ENCODE results near the gene RIC3.

The RIC3 gene, protein sequence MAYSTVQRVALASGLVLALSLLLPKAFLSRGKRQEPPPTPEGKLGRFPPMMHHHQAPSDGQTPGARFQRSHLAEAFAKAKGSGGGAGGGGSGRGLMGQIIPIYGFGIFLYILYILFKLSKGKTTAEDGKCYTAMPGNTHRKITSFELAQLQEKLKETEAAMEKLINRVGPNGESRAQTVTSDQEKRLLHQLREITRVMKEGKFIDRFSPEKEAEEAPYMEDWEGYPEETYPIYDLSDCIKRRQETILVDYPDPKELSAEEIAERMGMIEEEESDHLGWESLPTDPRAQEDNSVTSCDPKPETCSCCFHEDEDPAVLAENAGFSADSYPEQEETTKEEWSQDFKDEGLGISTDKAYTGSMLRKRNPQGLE

DNA sequence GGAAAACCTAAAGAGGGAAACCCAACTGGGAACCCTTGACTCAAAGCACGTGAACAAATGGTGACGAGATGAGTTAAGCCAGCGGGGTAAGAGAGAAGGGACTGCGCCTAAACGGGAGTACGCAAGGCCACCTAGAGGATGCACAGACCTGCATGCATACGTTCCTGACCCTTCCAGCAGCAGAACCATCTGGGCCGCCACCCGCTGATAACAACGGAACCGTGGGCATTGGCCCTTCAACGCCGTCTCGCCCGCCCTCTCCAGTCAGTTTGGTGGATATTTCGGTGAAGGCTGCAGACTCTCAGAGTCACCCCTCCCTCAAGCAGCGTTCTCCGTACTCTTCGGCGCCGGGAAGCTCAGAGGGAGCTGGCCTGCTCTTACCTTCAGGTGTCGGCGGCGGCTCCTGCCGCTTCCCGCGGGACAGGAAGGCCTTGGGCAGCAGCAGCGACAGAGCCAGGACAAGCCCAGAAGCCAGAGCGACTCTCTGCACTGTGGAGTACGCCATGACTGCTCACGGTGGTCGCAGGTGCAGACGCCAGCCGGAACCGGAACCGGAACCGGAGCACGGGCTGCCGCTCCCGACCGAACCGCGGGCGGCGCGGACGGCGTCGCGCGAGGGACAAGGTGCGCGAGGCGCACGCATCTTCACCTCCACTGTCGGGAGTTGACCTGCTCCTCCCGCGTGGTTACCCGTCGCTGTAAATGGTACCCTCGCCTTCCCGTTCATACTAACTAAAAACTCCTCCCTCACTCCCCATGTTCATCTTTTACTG lies at the start of gene RIC3:
RIC3 (minus strand) TSS at position 541 of the 773 bp plus-strand sequence; CDS start at position 505, 36 bp downstream.
- DNase-seq, result no peak

DNA sequence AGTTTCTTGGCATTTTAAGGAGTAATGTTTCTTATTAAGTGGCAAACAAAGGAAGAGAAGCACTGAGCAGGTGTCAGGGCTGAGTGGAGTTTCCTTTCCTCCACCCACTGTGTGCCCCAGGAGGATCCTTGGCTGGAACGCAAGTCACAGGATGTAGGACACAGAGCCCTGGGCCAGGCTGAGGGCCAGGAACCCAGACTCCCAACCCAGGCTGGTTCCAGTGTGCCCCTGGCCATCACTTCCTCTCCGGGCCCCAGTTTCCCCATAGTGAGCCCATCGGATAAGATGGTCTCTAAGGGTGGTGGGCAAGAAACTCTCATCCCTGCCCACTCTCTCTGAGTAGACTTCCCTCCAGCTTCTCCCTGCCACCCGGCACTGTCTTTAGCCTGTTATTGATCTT lies 49.6 kb upstream of the RIC3 start:
- DNase-seq, result no peak

DNA sequence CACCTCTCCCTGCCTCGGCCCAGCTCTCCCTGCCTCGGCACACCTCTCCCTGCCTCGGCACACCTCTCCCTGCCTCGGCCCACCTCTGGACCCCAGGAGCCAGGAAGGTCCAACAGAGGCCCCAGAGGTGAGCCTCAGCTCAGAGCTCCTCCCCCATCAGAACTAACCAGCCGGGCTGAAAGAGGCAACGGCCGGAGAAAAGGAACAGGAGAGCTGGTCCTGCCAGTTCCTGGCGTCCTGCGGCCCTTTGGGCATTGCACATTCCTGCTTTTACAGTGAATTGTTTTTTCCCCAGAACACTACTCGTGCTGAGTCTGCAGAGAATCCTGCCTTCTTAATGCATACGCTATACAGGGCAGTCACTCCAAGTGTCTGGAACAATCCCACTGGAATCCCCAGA lies 49.1 kb upstream of the RIC3 start:
- DNase-seq, result no peak

GRCh38 chr11:8217136-8217535 lies 48.3 kb upstream of the RIC3 start:
- no peak for DNase-seq

GRCh38 chr11:8213376-8213775 lies 44.6 kb upstream of the RIC3 start:
- DNase-seq, result no peak

DNA sequence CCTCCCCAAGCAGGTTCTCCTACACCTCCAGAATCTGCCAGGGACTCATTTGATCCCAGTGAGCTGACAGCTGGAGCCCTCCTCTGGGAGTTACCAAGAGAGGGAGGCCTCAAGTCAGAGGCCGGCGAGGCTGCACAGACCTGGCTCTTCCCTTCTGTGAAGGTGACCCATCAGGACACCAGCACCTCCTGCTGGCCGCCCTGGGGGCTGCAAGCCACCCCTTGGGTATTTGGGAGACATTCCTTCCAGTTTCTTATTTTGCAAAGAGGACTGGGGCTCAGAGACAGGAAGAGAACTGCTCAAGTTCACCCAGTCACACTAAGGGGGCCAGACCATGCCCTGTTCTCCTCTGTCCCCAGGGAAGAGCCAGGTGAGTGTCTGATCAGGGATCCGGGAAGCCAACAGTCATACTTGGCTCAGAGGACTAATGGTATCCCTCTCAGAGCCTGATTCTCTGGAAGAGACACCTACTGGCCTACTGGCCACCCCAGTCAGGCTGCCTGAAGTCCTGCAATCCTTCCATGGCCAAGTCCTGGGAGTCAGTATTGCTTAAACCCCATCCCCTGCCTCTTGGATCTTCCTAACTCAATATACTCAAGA lies 40.5 kb upstream of the RIC3 start:
- DNase-seq, result no peak

DNA sequence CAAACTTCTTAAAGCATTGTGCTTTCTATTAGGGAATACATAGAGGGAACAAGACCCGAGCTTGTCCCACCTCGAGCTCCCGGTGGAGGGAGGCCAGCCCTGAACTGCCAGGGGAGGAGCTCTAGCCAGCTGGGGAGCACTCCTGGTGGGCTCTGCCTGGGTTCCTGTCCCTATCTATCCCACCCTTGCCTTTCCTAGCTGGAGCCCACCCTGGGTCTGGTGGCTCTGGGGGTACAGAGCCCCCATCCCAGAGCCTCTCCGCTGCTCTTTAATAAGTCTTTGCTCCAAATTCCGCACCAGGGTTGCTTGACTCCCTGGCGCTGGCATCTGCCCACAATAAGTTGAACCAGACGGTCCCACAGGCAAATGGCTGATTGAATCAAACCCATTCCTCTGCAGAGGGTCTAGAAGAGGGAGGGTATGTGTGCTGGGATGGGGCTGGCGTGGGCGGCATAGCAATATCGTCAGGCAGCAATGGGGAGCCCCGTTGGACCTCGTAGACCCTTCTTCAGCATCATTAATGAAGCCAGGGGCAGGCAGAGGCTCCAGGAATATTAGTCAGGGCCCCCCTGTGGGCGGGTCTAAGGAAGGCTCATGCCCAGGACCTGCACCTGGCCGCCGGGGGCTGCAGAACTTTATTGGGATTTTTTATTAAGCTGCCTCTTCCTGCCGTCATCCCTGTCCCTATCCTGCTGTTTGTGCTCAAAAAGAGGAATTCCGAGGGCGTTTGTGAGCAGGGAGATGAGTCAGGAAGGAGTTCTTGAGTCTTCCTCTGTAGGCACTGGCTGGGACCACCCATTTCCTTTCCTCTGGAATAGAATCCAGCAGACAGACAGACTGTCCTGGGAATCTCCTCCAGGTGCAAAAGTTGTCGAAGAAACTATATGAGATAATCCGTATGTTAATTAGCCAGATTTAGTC lies 38.5 kb upstream of the RIC3 start:
- no peak for DNase-seq

- DNase-seq, result no peak
Observed at GRCh38 chr11:8206251-8207079, 37.6 kb upstream of the RIC3 start.

DNA sequence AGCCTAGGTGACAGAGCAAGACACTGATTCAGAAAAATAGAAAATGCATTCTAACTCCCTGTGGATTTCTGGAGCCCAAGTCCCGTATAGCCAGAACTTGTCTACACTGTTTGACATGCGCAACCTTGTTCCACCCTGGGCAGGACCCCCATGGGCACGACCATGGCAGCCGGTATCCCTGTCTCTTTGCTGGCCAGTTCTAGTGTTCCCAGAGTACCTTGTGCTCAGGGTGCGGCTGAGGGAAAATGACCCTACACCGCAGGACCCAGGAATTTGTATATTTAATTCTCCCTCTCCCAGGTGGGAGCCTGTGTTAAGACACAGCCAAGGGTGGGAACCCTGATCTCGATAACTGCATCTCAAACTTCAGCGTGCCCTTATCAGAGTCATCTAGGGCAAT lies 36.7 kb upstream of the RIC3 start:
- DNase-seq, result no peak

DNA sequence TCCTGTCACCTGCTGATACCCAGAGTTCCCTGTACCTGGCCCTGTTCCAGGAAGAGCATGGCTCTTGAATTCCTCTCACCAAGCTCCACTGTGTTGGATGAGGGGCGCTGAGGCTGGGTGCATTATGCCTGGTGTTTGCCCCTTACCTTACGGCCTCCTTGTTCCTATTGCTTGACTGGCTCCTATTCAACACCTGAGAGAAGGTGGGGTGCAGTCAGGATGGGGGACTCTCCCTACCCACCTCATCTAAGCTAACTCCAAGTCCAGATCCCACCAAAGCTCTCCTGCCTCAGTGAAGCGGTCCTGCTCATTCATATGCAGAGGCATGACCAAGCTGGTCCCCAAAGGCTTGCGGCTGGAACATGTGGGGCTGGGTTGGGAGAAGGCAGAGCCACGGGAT lies 35.8 kb upstream of the RIC3 start:
- DNase-seq, result no peak

- DNase-seq, result no peak
Observed at GRCh38 chr11:8204025-8204424, 35.2 kb upstream of the RIC3 start.

- no peak for DNase-seq
Observed at GRCh38 chr11:8203414-8203715, 34.5 kb upstream of the RIC3 start.

DNA sequence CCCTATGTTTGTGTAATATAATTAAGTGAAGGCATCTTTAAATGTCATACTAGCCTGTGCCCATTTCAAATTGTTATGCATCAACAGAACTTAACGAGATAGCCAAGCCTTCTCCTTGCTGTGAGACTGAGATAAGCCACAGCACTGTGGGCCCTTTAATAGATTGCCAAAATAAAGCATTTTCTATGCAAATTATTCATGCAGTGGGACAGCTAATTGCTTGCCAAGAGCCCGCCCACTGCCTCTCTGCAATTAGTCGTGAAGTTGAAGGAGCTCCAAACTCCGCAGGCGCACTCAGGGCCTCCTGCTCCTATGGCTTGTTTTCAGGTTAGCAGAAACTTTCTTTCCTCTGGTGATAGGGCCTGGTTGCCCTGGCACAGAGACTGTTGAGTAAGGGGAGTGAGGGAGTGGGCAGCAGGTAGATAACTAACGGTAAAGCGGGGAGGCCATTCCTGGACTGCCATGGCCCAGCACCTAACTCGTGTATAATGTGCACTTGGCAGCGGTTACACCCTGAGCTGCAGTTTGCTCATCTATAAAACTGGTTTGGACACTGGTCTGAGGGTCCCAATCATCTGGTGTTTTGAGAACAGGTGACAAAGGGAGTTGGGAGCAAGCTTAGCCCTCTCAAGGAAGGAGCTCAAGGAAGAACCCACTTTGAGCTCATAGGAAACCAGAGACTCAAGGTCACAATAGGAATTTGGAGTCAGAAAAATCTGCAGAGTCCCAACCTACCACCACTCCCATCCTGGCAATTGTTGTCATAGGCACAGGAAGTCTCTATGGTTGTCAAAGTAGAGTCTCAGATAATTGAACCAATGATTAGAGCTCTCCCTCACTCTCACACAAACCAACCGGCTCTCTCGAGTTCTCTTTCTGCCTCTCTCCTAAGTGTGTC lies 33.9 kb upstream of the RIC3 start:
- DNase-seq, result no peak

DNA sequence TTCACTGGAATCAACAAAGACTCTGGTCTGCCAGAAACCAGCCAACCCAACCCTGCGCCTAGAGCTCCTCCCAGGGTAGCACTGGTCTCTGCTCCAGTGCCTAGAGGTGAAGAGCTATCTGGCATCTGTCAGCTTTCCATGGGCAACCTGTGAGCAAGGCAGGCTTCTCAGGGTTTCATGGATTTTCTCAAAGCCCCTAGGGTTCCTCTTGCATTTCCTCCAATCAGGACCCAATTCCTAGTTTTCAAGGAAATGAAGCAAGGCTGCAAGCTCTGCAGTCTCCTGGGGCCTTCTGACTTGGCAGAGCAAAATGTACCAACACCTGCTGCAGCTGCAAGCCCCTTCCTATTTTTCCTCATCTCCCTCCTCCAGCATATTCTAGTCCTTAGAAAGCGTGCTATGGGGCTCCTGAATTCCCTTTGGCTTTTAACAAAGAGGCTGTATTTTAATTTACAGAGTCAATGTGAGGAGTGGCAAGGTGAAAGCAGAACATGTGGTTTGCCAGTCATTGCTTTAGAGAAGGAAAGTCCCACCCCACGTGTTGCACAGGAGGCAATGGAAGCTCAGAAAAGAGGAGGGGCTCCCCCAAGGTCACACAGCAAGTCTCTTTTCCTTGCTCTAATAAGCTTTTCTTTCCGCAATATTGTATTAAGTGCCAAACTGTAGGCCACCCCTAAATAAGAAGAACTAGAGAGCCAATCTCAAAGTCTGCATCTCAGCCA lies 33.0 kb upstream of the RIC3 start:
- no peak for DNase-seq

DNA sequence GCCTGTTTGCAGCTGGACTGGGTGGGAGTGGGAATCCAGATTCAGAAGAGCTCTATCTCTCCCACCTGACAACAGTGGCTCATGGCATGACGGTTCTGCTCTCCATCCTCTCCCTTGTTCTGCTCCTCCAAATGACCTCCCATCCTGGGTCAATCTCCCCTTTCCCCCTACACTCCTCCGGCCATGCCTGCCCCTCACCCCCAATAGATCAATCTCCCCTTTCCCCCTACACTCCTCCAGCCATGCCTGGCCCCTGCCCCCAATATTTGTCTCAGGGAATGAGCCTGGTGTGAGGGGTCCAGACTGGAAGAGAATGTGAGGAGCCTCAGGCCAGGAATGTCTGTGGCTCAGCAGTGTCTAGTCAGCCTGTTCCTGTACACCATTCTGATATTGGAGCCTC lies 30.9 kb upstream of the RIC3 start:
- no peak for DNase-seq

DNA sequence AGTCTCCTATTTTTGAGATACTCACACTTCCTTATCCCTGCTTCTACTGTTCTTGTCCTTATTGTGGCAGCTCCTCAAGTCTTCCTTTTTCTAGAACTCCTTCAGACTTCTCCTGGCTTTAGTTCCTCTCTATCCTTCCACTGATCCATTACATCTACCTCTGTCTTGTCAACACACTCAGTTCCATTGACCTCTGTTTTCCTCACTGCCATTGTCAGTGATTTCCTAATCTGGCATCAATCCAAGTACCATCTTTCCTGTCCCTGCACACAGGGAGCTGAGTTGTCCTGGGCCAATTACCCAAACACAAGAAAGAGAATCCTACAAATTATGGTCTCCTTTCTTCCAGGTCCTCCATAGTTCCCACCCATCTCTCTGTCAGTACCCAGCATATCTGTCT lies 27.9 kb upstream of the RIC3 start:
- DNase-seq, result no peak

GRCh38 chr11:8194956-8195355 lies 26.1 kb upstream of the RIC3 start:
- no peak for DNase-seq

- DNase-seq, result no peak
Observed at GRCh38 chr11:8192896-8193209, 24.0 kb upstream of the RIC3 start.

DNA sequence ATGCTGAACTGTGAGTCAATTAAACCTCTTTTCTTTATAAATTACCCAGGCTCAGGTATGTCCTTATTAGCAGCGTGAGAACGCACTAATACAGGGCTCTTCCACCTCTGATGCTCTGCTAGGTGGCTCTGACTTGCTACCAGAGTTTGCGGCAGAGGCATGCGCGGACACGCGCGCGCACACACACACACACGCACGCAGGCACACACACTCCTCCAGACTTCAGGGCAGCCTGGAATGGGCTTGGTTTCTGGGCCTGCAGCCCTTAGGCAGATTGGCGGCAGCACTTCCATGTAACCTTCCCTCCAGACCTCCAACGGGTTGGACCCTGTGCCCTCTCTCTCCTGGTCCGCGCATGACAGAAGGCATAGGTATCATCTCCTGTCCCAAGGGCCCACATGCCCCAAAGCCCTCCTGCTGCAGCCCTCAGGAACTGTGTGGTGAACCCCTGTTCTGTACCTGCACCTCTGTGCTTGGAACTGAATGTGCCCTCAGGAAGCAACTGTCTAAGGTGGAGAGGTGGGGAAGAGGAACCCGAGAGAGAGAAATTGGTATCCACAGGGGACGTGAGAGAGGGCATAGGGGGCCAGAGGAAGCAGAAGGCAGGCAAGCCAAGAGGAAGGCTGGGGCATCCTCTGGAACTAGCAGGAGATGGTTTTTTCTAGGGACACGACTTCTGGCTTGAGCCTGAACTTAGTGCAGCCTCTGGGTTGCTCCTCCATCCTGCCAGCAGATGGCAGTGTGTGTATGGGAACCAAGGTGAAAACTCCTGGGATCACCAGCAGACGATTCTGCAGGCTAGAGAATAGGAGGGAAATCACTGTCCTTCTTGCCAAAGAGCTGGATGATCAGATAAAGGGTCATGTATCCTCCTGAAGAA lies 23.4 kb upstream of the RIC3 start:
- DNase-seq, result peak; percentile 38

- no peak for DNase-seq
Observed at GRCh38 chr11:8190431-8190830, 21.6 kb upstream of the RIC3 start.
